WERI-Rb-1 (cell line): Measurements from ENCODE around the gene FEV.

Source experiments
- DNase-seq: peaks from one replicate; pipeline ENCODE4 v3.0.0-alpha.2; 2020
- H3K27ac ChIP-seq: fragments of 250-450 bp; sonication (Bioruptor Pico); 2 replicates; pipeline ENCODE4 v1.5.1; 2020; ENCODE audit warnings: mild to moderate bottlenecking, moderate library complexity
- H3K27me3 ChIP-seq: fragments of 250-450 bp; sonication (Bioruptor Pico); 2 replicates; pipeline ENCODE4 v1.5.1; 2021; ENCODE audit warnings: mild to moderate bottlenecking, low read depth, moderate library complexity; ENCODE audit not compliant: insufficient read depth, severe bottlenecking
- H3K36me3 ChIP-seq: fragments of 250-450 bp; sonication (Bioruptor Pico); 2 replicates; pipeline ENCODE4 v1.5.1; 2020; ENCODE audit warnings: mild to moderate bottlenecking, moderate library complexity
- H3K4me3 ChIP-seq: 2 replicates; pipeline ENCODE4 v1.5.1; 2011; ENCODE audit warnings: low read depth, mild to moderate bottlenecking, control low read depth, low read length
- H3K9me3 ChIP-seq: fragments of 250-450 bp; sonication (Bioruptor Pico); 2 replicates; pipeline ENCODE4 v1.5.1; 2021; ENCODE audit warnings: mild to moderate bottlenecking, moderate library complexity; ENCODE audit not compliant: severe bottlenecking
- TF ChIP-seq, protein P1 (sequence below): IDR thresholded peaks from 2 replicates; pipeline ENCODE4 v1.5.1; 2011; ENCODE audit warnings: low read depth, mild to moderate bottlenecking, control low read depth, inconsistent platforms, low read length

Gene FEV

GRCh38 chr2:218985021-218985324 is at the start of gene FEV:
Gene FEV (minus strand): TSS chr2:218985184. CDS start chr2:218985075, 109 bp downstream.
- TF ChIP-seq, protein P1, sequence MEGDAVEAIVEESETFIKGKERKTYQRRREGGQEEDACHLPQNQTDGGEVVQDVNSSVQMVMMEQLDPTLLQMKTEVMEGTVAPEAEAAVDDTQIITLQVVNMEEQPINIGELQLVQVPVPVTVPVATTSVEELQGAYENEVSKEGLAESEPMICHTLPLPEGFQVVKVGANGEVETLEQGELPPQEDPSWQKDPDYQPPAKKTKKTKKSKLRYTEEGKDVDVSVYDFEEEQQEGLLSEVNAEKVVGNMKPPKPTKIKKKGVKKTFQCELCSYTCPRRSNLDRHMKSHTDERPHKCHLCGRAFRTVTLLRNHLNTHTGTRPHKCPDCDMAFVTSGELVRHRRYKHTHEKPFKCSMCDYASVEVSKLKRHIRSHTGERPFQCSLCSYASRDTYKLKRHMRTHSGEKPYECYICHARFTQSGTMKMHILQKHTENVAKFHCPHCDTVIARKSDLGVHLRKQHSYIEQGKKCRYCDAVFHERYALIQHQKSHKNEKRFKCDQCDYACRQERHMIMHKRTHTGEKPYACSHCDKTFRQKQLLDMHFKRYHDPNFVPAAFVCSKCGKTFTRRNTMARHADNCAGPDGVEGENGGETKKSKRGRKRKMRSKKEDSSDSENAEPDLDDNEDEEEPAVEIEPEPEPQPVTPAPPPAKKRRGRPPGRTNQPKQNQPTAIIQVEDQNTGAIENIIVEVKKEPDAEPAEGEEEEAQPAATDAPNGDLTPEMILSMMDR: no peak
- Histone ChIP-seq H3K36me3 (no peaks in the 10 kb centered on the region), H3K27ac (peak within 1 kb of the TSS; percentile 64), H3K4me3 (peak within 1 kb of the TSS; percentile 61), H3K9me3 (no peaks in the 10 kb centered on the region), H3K27me3 (no peaks in the 10 kb centered on the region)
- peak; percentile 32 for DNase-seq

GRCh38 chr2:219032051-219032745 is 47.2 kb upstream of the FEV start:
- H3K9me3 ChIP-seq: no peaks in the 10 kb centered on the region
- H3K36me3 ChIP-seq: no peaks in the 10 kb centered on the region
- TF ChIP-seq, protein P1: no peak
- no peak overlapping the region for H3K4me3 ChIP-seq
- DNase-seq: no peak
- H3K27me3 ChIP-seq: no peaks in the 10 kb centered on the region
- no peak overlapping the region for H3K27ac ChIP-seq

GRCh38 chr2:219031005-219031738 is 46.2 kb upstream of the FEV start:
- H3K36me3 ChIP-seq: no peaks in the 10 kb centered on the region
- no peak for DNase-seq
- TF ChIP-seq, protein P1: no peak
- H3K4me3 ChIP-seq: no peak overlapping the region
- H3K27ac ChIP-seq: no peak overlapping the region
- no peaks in the 10 kb centered on the region for H3K9me3 ChIP-seq
- H3K27me3 ChIP-seq: no peaks in the 10 kb centered on the region

- Histone ChIP-seq H3K9me3 (no peaks in the 10 kb centered on the region), H3K27me3 (no peaks in the 10 kb centered on the region), H3K27ac (no peak overlapping the region), H3K4me3 (no peak overlapping the region), H3K36me3 (no peaks in the 10 kb centered on the region)
- DNase-seq: no peak
- TF ChIP-seq, protein P1: no peak
Observed at GRCh38 chr2:219030177-219030940, 45.4 kb upstream of the FEV start.

- no peaks in the 10 kb centered on the region for H3K36me3 ChIP-seq
- peak; percentile 83 for DNase-seq
- TF ChIP-seq, protein P1: peak; percentile 97
- H3K9me3 ChIP-seq: no peaks in the 10 kb centered on the region
- no peak overlapping the region for H3K27ac ChIP-seq
- H3K27me3 ChIP-seq: no peaks in the 10 kb centered on the region
- no peak overlapping the region for H3K4me3 ChIP-seq
Observed at GRCh38 chr2:219029829-219030165, 44.8 kb upstream of the FEV start.
